ENCODE data around the gene SPATA6L. TPM values are rescaled to one million over a fixed set of nuclear protein-coding genes. Genes with fewer than 3 reads are reported as not detected.

The SPATA6L gene
- total and polyA plus RNA-seq, 2 of the 4 experiments (the other 2 are of a cell fraction), result 0.18 to 0.84 TPM

DNA sequence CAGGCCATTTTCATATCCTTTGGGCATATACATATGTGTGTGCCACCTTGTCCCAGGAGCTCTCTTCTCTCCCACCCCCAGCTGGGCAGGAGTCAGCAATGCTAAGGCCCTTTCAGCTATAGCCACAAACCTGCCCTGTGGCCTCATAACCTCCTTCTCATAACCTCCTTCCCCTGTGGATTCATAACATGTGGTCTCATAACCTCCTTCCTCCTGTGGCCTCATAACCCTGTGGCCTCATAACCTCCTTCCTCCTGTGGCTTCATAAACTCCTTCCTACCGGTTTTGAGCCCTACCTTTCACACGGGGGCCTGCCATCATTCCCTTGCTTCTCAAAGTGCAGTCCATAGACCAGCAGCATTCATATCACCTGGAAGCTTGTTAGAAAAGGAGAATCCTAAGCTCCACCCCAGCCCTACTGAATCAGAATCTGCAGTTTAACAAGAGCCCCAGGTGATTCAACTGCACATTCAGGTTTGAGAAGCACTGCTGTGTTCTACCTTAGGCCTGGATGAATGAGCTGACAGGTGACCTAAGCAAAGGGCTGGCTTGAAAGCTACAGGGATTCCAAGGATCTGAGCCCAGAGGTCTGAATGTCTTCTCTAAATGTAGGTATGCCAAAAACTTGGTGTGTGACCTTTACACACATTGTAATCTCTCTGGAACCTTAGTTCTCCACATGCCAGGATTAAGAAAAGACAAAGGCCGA is 46.1 kb downstream of the SPATA6L start:
- Histone ChIP-seq H2BK15ac (ENCODE audit: low read depth, low read length) (no peak overlapping the region), H3K27me3 (ENCODE audit: control insufficient read depth, insufficient read depth, low read length) (no peaks in the 10 kb centered on the region), H3K18ac (ENCODE audit: low read depth, low read length) (no peak overlapping the region), H4K5ac (ENCODE audit: low read depth, low read length) (no peak overlapping the region), H3K4ac (ENCODE audit: low read depth, low read length) (no peak overlapping the region), H3K9me3 (ENCODE audit: control insufficient read depth, insufficient read depth, low read length) (no peaks in the 10 kb centered on the region), H4K8ac (ENCODE audit: low read depth in 2 of 2, low read length in 2 of 2) (no peak overlapping the region), H4K20me1 (ENCODE audit: insufficient read depth, low read length) (no peaks in the 10 kb centered on the region), H3K23ac (ENCODE audit: low read depth, low read length) (no peak overlapping the region), H2BK120ac (ENCODE audit: low read depth, low read length) (no peak overlapping the region), H3K56ac (ENCODE audit: extremely low read depth, insufficient read depth, low read length) (no peak overlapping the region), H3K9me1 (ENCODE audit: insufficient read depth, low read length) (no peaks in the 10 kb centered on the region), H3K4me3 (ENCODE audit: insufficient read depth, low read depth, low read length) (no peak overlapping the region), H3K9ac (ENCODE audit: low read depth, low read length) (no peak overlapping the region), H2AK5ac (ENCODE audit: low read depth, low read length) (no peak overlapping the region), H3K27ac (ENCODE audit: insufficient read depth, low read length) (no peak overlapping the region), H2AK9ac (replicated peaks; ENCODE audit: low read depth, low read length, poor library complexity) (no peak overlapping the region), H4K91ac (ENCODE audit: insufficient read depth, low read depth, low read length) (no peak overlapping the region), H3K36me3 (ENCODE audit: control insufficient read depth, insufficient read depth, low read length) (no peaks in the 10 kb centered on the region), H3K14ac (replicated peaks; ENCODE audit: low read depth, low read length) (no peak overlapping the region), H2BK5ac (ENCODE audit: low read depth, low read length, poor library complexity, severe bottlenecking) (no peak overlapping the region), H3K79me1 (ENCODE audit: low read depth in 1 of 2, low read length in 2 of 2) (no peaks in the 10 kb centered on the region), H2BK20ac (ENCODE audit: low read depth, low read length) (no peak overlapping the region), H3K4me1 (ENCODE audit: control insufficient read depth, insufficient read depth, low read length) (no peaks in the 10 kb centered on the region; the same call in 1 of the 2 replicates), H2AFZ (replicated peaks; ENCODE audit: low read length, poor library complexity) (no peak overlapping the region), H3K4me2 (ENCODE audit: low read depth, low read length) (no peak overlapping the region)
- DNase-seq, result no peak
- ChIA-PET POLR2A (ENCODE audit: unreplicated experiment) (no interaction called here), CTCF (no interaction called here)
- no peak for ATAC-seq (ENCODE audit: low read depth)
- intact Hi-C loops (cut with micrococcal nuclease), result no loop called here
- dilution Hi-C loops (cut with HindIII; ENCODE audit: low sequenced_read_pairs, unreplicated experiment), result no loop called here
- BruUV-seq (replicated peaks), result no TSS peak
- in situ Hi-C loops (cut with MboI; ENCODE audit: low sequenced_read_pairs), result no loop called here
- 80% methylated on average over 2 of the region's 3 CpGs; no CpG with 5 or more reads in 1 of the 2 experiments for WGBS, 2 experiments (ENCODE audit: extremely low coverage in 2 of 2, insufficient read length in 1 of 2)
- TF ChIP-seq RAD21 (IDR thresholded peaks at IDR 0.05; ENCODE audit: low read length) (no peak), SMC3 (IDR thresholded peaks at IDR 0.05; ENCODE audit: low read depth, low read length) (no peak), CTCF (conservative IDR thresholded peaks at IDR 0.05; ENCODE audit: low read depth, low read length) (no peak), POLR2A (IDR thresholded peaks at IDR 0.05; ENCODE audit: low read depth, low read length) (no peak), FOS (IDR thresholded peaks at IDR 0.05; ENCODE audit: low read depth, low read length) (no peak), NFE2L2 (IDR thresholded peaks at IDR 0.05; ENCODE audit: low read depth, low read length) (no peak), MAZ (IDR thresholded peaks at IDR 0.05; ENCODE audit: borderline replicate concordance, low read depth, low read length) (no peak), BHLHE40 (IDR thresholded peaks at IDR 0.05; ENCODE audit: low read depth, low read length) (no peak), RFX5 (IDR thresholded peaks at IDR 0.05; ENCODE audit: low read depth, low read length) (no peak), RCOR1 (IDR thresholded peaks at IDR 0.05; ENCODE audit: insufficient replicate concordance, low read length) (no peak), MXI1 (IDR thresholded peaks at IDR 0.05; ENCODE audit: borderline replicate concordance, low read depth, low read length) (no peak), MAFK (IDR thresholded peaks at IDR 0.05; ENCODE audit: low read depth, low read length) (no peak), CHD1 (IDR thresholded peaks at IDR 0.05; ENCODE audit: low read depth, low read length) (no peak), CEBPB (IDR thresholded peaks at IDR 0.05; ENCODE audit: low read depth, low read length) (no peak)
- TF ChIP-seq, protein P1, sequence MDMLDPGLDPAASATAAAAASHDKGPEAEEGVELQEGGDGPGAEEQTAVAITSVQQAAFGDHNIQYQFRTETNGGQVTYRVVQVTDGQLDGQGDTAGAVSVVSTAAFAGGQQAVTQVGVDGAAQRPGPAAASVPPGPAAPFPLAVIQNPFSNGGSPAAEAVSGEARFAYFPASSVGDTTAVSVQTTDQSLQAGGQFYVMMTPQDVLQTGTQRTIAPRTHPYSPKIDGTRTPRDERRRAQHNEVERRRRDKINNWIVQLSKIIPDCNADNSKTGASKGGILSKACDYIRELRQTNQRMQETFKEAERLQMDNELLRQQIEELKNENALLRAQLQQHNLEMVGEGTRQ (IDR thresholded peaks at IDR 0.05; ENCODE audit: low read depth, low read length), result no peak
- TF ChIP-seq, protein P2, sequence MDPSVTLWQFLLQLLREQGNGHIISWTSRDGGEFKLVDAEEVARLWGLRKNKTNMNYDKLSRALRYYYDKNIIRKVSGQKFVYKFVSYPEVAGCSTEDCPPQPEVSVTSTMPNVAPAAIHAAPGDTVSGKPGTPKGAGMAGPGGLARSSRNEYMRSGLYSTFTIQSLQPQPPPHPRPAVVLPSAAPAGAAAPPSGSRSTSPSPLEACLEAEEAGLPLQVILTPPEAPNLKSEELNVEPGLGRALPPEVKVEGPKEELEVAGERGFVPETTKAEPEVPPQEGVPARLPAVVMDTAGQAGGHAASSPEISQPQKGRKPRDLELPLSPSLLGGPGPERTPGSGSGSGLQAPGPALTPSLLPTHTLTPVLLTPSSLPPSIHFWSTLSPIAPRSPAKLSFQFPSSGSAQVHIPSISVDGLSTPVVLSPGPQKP (IDR thresholded peaks at IDR 0.05; ENCODE audit: borderline replicate concordance, low read depth, low read length), result no peak
